ENCODE data around the gene ECEL1. TPM values are rescaled to one million over a fixed set of nuclear protein-coding genes. Genes with fewer than 3 reads are reported as not detected.

The ECEL1 gene
- 0.19 to 0.74 TPM (median 0.23 TPM) in 5 replicates for total RNA-seq (2022; extraction: Qiagen RNA extraction; ENCODE audit: low read depth)

GRCh38 chr2:232487385-232488096 lies at the start of gene ECEL1:
TSS of gene ECEL1 (minus strand) at chr2:232487834. CDS start at chr2:232486653, 1,181 bp downstream.

GRCh38 chr2:232525791-232526371 lies 38.2 kb upstream of the ECEL1 start, which contains the start of gene CHRND:
TSS of gene CHRND (plus strand) at chr2:232526160. CDS start at chr2:232526216, 56 bp downstream.

GRCh38 chr2:232519581-232520438 lies 32.2 kb upstream of the ECEL1 start, which contains the start of gene PRSS56:
TSS of gene PRSS56 (plus strand) at chr2:232520388. CDS start at chr2:232520599, 211 bp downstream.

DNA sequence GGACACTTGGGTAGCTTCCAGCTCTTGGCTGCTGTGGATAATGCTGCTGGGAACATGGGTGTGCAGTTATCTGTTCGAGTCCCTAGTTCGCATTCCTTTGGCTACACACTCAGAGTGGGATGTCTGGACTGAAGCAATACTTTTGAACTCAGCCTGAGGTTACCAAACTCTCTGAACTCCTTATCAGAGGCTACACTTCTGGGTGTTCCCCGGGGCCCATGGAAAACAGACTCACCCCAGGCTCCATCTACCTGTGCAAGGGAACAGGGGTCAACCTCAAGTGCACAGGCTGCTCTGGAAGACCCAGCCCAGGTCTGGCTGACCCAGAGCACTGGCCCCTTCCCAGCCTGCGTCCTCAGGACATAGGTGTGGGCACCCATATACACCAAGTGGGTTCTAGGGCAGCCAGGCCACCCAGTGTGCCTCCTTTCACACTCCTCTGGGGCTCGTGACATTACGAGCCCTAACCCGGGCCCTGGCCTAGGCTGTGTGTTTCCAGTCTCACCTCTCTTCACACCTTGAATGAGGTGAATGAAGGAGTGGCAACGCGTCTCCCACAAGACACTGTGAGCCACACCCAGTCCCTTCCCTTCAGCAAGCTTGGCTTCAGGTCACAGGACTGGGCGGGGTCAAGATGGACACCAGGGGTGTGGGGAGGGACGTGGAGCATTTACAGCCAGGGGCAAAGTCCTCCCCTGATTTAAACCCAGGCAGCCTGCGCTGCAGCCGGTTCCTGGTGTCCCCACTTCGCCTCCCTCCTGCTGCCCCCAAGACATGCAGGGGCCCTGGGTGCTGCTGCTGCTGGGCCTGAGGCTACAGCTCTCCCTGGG lies 32.0 kb downstream of the ECEL1 start, which contains the start of gene ALPI:
Gene ALPI, plus strand, starts transcription at position 728 of the 830 bp plus-strand sequence. Its CDS starts 47 bp downstream, at position 775.

Other genes starting within 250 kb of the ECEL1 start
- 0.42 to 0.58 TPM (median 0.47 TPM) in 5 replicates for gene ALPP, start 109.1 kb downstream of the ECEL1 start, total RNA-seq (2022; extraction: Qiagen RNA extraction; ENCODE audit: low read depth)
- 0.08 to 0.30 TPM (median 0.14 TPM) in 5 replicates for gene ALPG, start 81.0 kb downstream of the ECEL1 start, total RNA-seq (2022; extraction: Qiagen RNA extraction; ENCODE audit: low read depth)
- gene ALPI, start 31.7 kb downstream of the ECEL1 start, total RNA-seq (2022; extraction: Qiagen RNA extraction; ENCODE audit: low read depth), result not detected in 5 replicates
- 0.14 to 0.27 TPM (median 0.22 TPM) in 4 of 5 replicates, not detected in the other for gene PRSS56, start 32.6 kb upstream of the ECEL1 start, total RNA-seq (2022; extraction: Qiagen RNA extraction; ENCODE audit: low read depth)
- gene CHRND, start 38.3 kb upstream of the ECEL1 start, total RNA-seq (2022; extraction: Qiagen RNA extraction; ENCODE audit: low read depth), result not detected in 5 replicates
- not detected in 5 replicates for gene CHRNG, start 51.9 kb upstream of the ECEL1 start, total RNA-seq (2022; extraction: Qiagen RNA extraction; ENCODE audit: low read depth)
- gene TIGD1, start 62.7 kb upstream of the ECEL1 start, total RNA-seq (2022; extraction: Qiagen RNA extraction; ENCODE audit: low read depth), result 4.0 to 5.3 TPM (median 5.0 TPM) in 5 replicates
- gene EIF4E2, start 62.9 kb upstream of the ECEL1 start, total RNA-seq (2022; extraction: Qiagen RNA extraction; ENCODE audit: low read depth), result 86.0 to 227 TPM (median 99.0 TPM) in 5 replicates
- gene EFHD1, start 145.8 kb upstream of the ECEL1 start, total RNA-seq (2022; extraction: Qiagen RNA extraction; ENCODE audit: low read depth), result 1.8 to 2.4 TPM (median 1.9 TPM) in 5 replicates
- 20.0 to 31.2 TPM (median 27.2 TPM) in 5 replicates for gene GIGYF2, start 209.5 kb upstream of the ECEL1 start, total RNA-seq (2022; extraction: Qiagen RNA extraction; ENCODE audit: low read depth)